Heart right ventricle (tissue), 16 donors: ENCODE data around the gene WNT3. TPM values are rescaled to one million over a fixed set of nuclear protein-coding genes. Genes with fewer than 3 reads are reported as not detected.

ENCODE experiments used
- ATAC-seq, 8 donors: fragments of 200-7000 bp; cut with Tn5 transposase; one replicate each; pipeline ENCODE4 v1.9.1; 2020; ENCODE audit warnings: mild to moderate bottlenecking in 8 of 8, moderate library complexity in 8 of 8, moderate number of reproducible peaks in 1 of 8
- DNase-seq, 2 donors: peaks; one replicate each; pipeline ENCODE4 v3.0.0-alpha.2; 2020
- H3K27ac ChIP-seq, 10 donors: fragments of 200-600 bp; sonication (generic) in 2 of 10; one replicate each; pipeline versions ENCODE4 v1.5.0 to v1.8.0; 2020 to 2022; ENCODE audit warnings: mild to moderate bottlenecking in 3 of 10
- H3K27me3 ChIP-seq, 7 donors: fragments of 200-600 bp; one replicate each; pipeline ENCODE4 v1.8.0; 2021 to 2022; ENCODE audit warnings: mild to moderate bottlenecking in 2 of 7
- H3K36me3 ChIP-seq, 9 donors: fragments of 200-600 bp; sonication (generic) in 1 of 9; one replicate each; pipeline versions ENCODE4 v1.5.0 to v1.8.0; 2020 to 2022; ENCODE audit warnings: mild to moderate bottlenecking in 2 of 9
- H3K4me1 ChIP-seq, 9 donors: fragments of 200-600 bp; sonication (generic) in 1 of 9; one replicate each; pipeline versions ENCODE4 v1.5.0 to v1.8.0; 2020 to 2022; ENCODE audit warnings: mild to moderate bottlenecking in 4 of 9
- H3K4me3 ChIP-seq, 10 donors: fragments of 200-600 bp; sonication (generic) in 2 of 10; one replicate each; pipeline versions ENCODE4 v1.5.0 to v1.8.0; 2020 to 2022; ENCODE audit warnings: mild to moderate bottlenecking in 7 of 10, moderate library complexity in 2 of 10
- H3K9me3 ChIP-seq, 11 donors: fragments of 200-600 bp in 10 of 11; sonication (generic) in 2 of 11; one replicate each; pipeline versions ENCODE4 v1.5.0 to v1.8.0; 2013 to 2022; ENCODE audit warnings: mild to moderate bottlenecking in 2 of 11, control low read depth in 1 of 11, moderate library complexity in 1 of 11
- CTCF ChIP-seq, 9 donors: fragments of 200-600 bp; sonication (generic) in 2 of 9; IDR thresholded peaks; one replicate each; pipeline versions ENCODE4 v1.5.0 to v1.8.0; 2021 to 2022; ENCODE audit warnings: antibody characterized with exemption in 9 of 9, mild to moderate bottlenecking in 5 of 9, moderate library complexity in 1 of 9
- WGBS, 2 donors: extraction: QIAGEN DNeasy Blood & Tissue Kit; methylation state at CpG; one replicate each; pipeline ENCODE4 v1.1.7; 2013; ENCODE audit warnings: inconsistent platforms in 1 of 2; 5-methylcytosine and 5-hydroxymethylcytosine counted together
- intact Hi-C, 10 donors: fragments of 100-400 bp; cut with DNase I; formaldehyde crosslinking; loops; one replicate each; pipeline versions ENCODE4 v1.11.1 to v1.14.2; 2022
- polyA plus RNA-seq, 2 donors: library from polyadenylated mRNA; stranded (reverse); fragments of 200-250 nt; gene quantifications; one replicate each; pipeline ENCODE4 v1.2.3, GENCODE V29; 2013
- total RNA-seq, 10 donors: library from RNA; stranded (reverse); fragmentation: NEBNext Ultra II Directional in 3 of 10; extraction: Animal tissue kit (Norgen Biotek cat#: 25700) in 3 of 10; gene quantifications; one replicate each; pipeline versions ENCODE4 v1.2.1 to v1.2.4, GENCODE V29; 2021 to 2023
- donor health status: Arrhythmogenic right ventricular cardiomyopathy.
- donor health status: ischemic (EF 13 %, LVEDD 7.1; RV severe dilation, severe dysfunction).
- donor health status: healthy with polysubstance abuse.
- donor health status: DM: no; HTN: yes; CAD: no.
- donor health status: DM: no; HTN: no; CAD: no.
- donor health status: ischemic (EF 25% LVEDD 6.9; RV normal size, moderate dysfunction).
- donor health status: ischemic (EF 25% LVEDD 5.7; RV mildly dilated, moderate dysfunction).
- donor health status: healthy.
- donor health status: DM: yes; HTN: yes; CAD: no.
- donor health status: Ischemic cardiomyopathy.
- donor health status: ischemic (EF 35%, LVEDD 5.7; RV mildly dilated, moderate dysfunction).
- donor health status: nonischemic (EF 11% LVEDD 7.7; RV severe dilation, severe dysfunction).
- donor health status: DM: yes; HTN: yes; CAD: no.
- donor health status: PGD.
- donor health status: ischemic (EF 29% LVEDD 5.4; RV normal size, mild dysfunction).
- donor health status: nonischemic (EF 23%, LVEDD 6.1; RV moderate dilation, normal function).

Gene WNT3
- total and polyA plus RNA-seq, 12 donors = 0.66 to 3.7 (median 1.2) TPM

GRCh38 chr17:46796956-46797530 is 21.4 kb downstream of the WNT3 start:
- ATAC-seq = no peak
- DNase-seq = no peak
- WGBS, 2 donors = 64 to 67% methylated on average over 8 of the region's 8 CpGs

DNA sequence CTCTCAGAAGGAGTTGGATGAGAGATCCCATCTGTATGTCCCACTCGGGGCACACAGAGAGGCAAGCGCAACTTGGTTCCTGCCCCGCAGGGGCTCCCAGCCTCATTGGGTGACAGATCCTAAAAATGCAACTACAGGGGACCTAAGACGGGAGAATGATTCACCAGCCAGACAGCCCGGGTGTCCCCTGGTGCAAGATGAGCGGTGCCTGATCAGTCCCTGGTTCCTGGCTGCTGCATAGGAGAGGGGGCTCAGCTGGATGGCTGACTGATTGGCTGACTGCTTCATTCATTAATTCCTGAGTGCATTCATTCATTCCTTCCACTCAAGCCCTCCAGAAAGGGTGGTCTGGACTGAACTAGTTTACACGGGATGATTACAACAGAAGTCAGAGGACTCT is 22.0 kb downstream of the WNT3 start:
- DNase-seq (no peak), ATAC-seq (no peak)
- intact Hi-C loops = loop anchor here in 2 of 10 donors (5.0 to 10.0 kb wide), 2 partner anchors 36 to 72 kb away; no protein-coding TSS in a partner anchor
- no peak for TF ChIP-seq CTCF (IDR thresholded peaks at IDR 0.05)
- H3K4me3 ChIP-seq = no peak overlapping the region
- H3K27ac ChIP-seq = no peak overlapping the region
- WGBS, 2 donors = 71 to 78% methylated on average over 7 of the region's 7 CpGs
- peaks cover 0 to 48% (median 44%) of the 10 kb centered on the region in 7 donors for H3K27me3 ChIP-seq
- H3K36me3 ChIP-seq = no peaks in the 10 kb centered on the region
- no peaks in the 10 kb centered on the region for H3K9me3 ChIP-seq
- no peaks in the 10 kb centered on the region for H3K4me1 ChIP-seq

More at GRCh38 chr17:46796956-46797530, 21.4 kb downstream of the WNT3 start:
- H3K9me3 ChIP-seq = no peaks in the 10 kb centered on the region
- H3K4me3 ChIP-seq = no peak overlapping the region
- H3K27me3 ChIP-seq = peaks cover 0 to 44% (median 42%) of the 10 kb centered on the region in 7 donors
- H3K4me1 ChIP-seq = no peaks in the 10 kb centered on the region
- TF ChIP-seq CTCF (IDR thresholded peaks at IDR 0.05) = no peak
- intact Hi-C loops = loop anchor here in 2 of 10 donors (5.0 to 10.0 kb wide), 2 partner anchors 35 to 72 kb away; no protein-coding TSS in a partner anchor
- no peaks in the 10 kb centered on the region for H3K36me3 ChIP-seq
- no peak overlapping the region for H3K27ac ChIP-seq

DNA sequence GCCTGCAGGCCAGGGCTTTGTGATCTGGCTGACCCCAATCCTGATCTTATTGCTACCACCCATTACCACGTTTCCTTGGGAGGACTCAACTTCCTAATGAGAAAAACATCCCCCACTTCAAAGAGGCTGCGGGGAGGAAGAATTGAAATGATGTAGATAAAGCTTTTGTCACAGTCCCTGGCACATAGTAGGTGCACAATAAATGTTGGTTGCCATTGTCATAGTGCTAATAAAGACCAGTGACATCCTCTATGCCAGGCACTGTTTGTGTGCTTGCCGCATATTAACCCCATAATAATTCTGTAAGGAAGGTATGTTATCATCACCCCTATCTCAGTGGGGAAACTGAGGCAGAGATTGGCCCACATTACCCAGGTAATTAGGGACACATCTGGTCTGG is 22.4 kb downstream of the WNT3 start:
- no peak for TF ChIP-seq CTCF (IDR thresholded peaks at IDR 0.05)
- H3K27ac ChIP-seq = no peak overlapping the region
- H3K36me3 ChIP-seq = no peaks in the 10 kb centered on the region
- no peak for ATAC-seq
- no peaks in the 10 kb centered on the region for H3K4me1 ChIP-seq
- WGBS, 2 donors = 50 to 66% methylated on average over 3 of the region's 3 CpGs
- no peaks in the 10 kb centered on the region for H3K9me3 ChIP-seq
- peaks cover 0 to 52% (median 48%) of the 10 kb centered on the region in 7 donors for H3K27me3 ChIP-seq
- intact Hi-C loops = loop anchor here in 2 of 10 donors (5.0 to 10.0 kb wide), 2 partner anchors 36 to 71 kb away; no protein-coding TSS in a partner anchor
- no peak overlapping the region for H3K4me3 ChIP-seq
- no peak for DNase-seq

GRCh38 chr17:46795379-46795952 is 23.0 kb downstream of the WNT3 start:
- Histone ChIP-seq H3K9me3 (no peaks in the 10 kb centered on the region), H3K27me3 (peaks cover 0 to 57% (median 52%) of the 10 kb centered on the region in 7 donors), H3K36me3 (no peaks in the 10 kb centered on the region), H3K4me3 (no peak overlapping the region), H3K27ac (no peak overlapping the region), H3K4me1 (no peaks in the 10 kb centered on the region)
- intact Hi-C loops = loop anchor here in 2 of 10 donors (5.0 to 10.0 kb wide), 2 partner anchors 37 to 71 kb away; no protein-coding TSS in a partner anchor
- ATAC-seq (no peak), DNase-seq (no peak)
- TF ChIP-seq CTCF (IDR thresholded peaks at IDR 0.05) = no peak
- 63 to 65% methylated on average over 15 of the region's 15 CpGs for WGBS, 2 donors
